Astrocyte (in vitro differentiated cells and primary cell): ENCODE measurements around the gene PLEKHA3. TPM values are rescaled to one million over a fixed set of nuclear protein-coding genes. Genes with fewer than 3 reads are reported as not detected.

ENCODE experiments used
- DNase-seq: peaks from one replicate; pipeline ENCODE4 v3.0.0-alpha.2; 2010; ENCODE audit warnings: low read depth
- FAIRE-seq: peaks from 2 replicates; lab custom pipeline; 2011; peaks lifted over from hg19 to GRCh38; lab: Jason Lieb, UNC
- H2AFZ ChIP-seq: 2 replicates; pipeline ENCODE4 v1.6.0; 2012; ENCODE audit warnings: low read depth, low read length, inconsistent platforms
- H3K27ac ChIP-seq: 2 replicates; pipeline ENCODE4 v1.5.1; 2011; ENCODE audit warnings: low read depth, low read length, inconsistent platforms
- H3K27me3 ChIP-seq: 2 replicates; pipeline ENCODE4 v1.6.0; 2011; ENCODE audit warnings: low read length, inconsistent platforms; ENCODE audit not compliant: insufficient read depth
- H3K36me3 ChIP-seq: 2 replicates; pipeline ENCODE4 v1.5.1; 2011; ENCODE audit warnings: low read length, inconsistent platforms; ENCODE audit not compliant: insufficient read depth
- H3K4me1 ChIP-seq: 2 replicates; pipeline ENCODE4 v1.5.1; 2011; ENCODE audit warnings: low read length, inconsistent platforms; ENCODE audit not compliant: insufficient read depth
- H3K4me2 ChIP-seq: 2 replicates; pipeline ENCODE4 v1.6.0; 2012; ENCODE audit warnings: low read length, inconsistent platforms
- H3K4me3 ChIP-seq: 2 replicates; pipeline ENCODE4 v1.5.1; 2011; ENCODE audit warnings: low read depth, mild to moderate bottlenecking, low read length, inconsistent platforms; ENCODE audit not compliant: insufficient read depth
- H3K79me2 ChIP-seq: 2 replicates; pipeline ENCODE4 v1.6.0; 2012; ENCODE audit warnings: mild to moderate bottlenecking, low read length, inconsistent platforms; ENCODE audit not compliant: insufficient read depth
- H3K9ac ChIP-seq: 2 replicates; pipeline ENCODE4 v1.6.0; 2012; ENCODE audit warnings: mild to moderate bottlenecking, low read length, inconsistent platforms
- H3K9me3 ChIP-seq: 2 replicates; pipeline ENCODE4 v1.5.1; 2012; ENCODE audit warnings: low read depth, mild to moderate bottlenecking, low read length, inconsistent platforms; ENCODE audit not compliant: insufficient read depth
- H4K20me1 ChIP-seq: 2 replicates; pipeline ENCODE4 v1.6.0; 2012; ENCODE audit warnings: low read length, inconsistent platforms; ENCODE audit not compliant: insufficient read depth
- H3K27ac Mint-ChIP-seq: one replicate; pipeline ENCODE4 v1.8.0; 2021; ENCODE audit warnings: mild to moderate bottlenecking, mixed read lengths; ENCODE audit not compliant: unreplicated experiment
- H3K27me3 Mint-ChIP-seq: one replicate; pipeline ENCODE4 v1.8.0; 2021; ENCODE audit warnings: low read depth, mixed read lengths; ENCODE audit not compliant: unreplicated experiment
- H3K36me3 Mint-ChIP-seq: one replicate; pipeline ENCODE4 v1.8.0; 2021; ENCODE audit warnings: low read depth, mixed read lengths; ENCODE audit not compliant: unreplicated experiment
- H3K4me1 Mint-ChIP-seq: one replicate; pipeline ENCODE4 v1.8.0; 2021; ENCODE audit warnings: low read depth, mixed read lengths; ENCODE audit not compliant: unreplicated experiment
- H3K4me3 Mint-ChIP-seq: one replicate; pipeline ENCODE4 v1.8.0; 2021; ENCODE audit warnings: mild to moderate bottlenecking, moderate library complexity, mixed read lengths; ENCODE audit not compliant: unreplicated experiment
- H3K9me3 Mint-ChIP-seq: one replicate; pipeline ENCODE4 v1.8.0; 2021; ENCODE audit warnings: mild to moderate bottlenecking, mixed read lengths; ENCODE audit not compliant: unreplicated experiment
- EZH2 ChIP-seq: IDR thresholded peaks from 2 replicates; pipeline ENCODE4 v1.6.1; 2012; ENCODE audit warnings: mild to moderate bottlenecking, low read length, inconsistent platforms; ENCODE audit not compliant: insufficient read depth
- total RNA-seq: library from RNA; stranded (reverse); gene quantifications from 2 replicates; pipeline ENCODE4 v1.2.1, GENCODE V29; 2021
- TF ChIP-seq, protein P1 (sequence below): IDR thresholded peaks from 2 replicates; pipeline ENCODE4 v1.5.1; 2011; ENCODE audit warnings: low read depth, mild to moderate bottlenecking, inconsistent platforms, low read length, moderate library complexity; ENCODE audit not compliant: insufficient read depth

PLEKHA3 gene
- total RNA-seq, 1 donor from 2014 or later: 42.1 TPM

GRCh38 chr2:178531168-178531567, 50.9 kb downstream of the PLEKHA3 start:
- FAIRE-seq: no peak
- Histone ChIP-seq H3K4me1 (no peaks in the 10 kb centered on the region), H3K27ac (no peak overlapping the region), H3K79me2 (peaks cover 60% of the 10 kb centered on the region), H3K9ac (no peak overlapping the region), H3K27me3 (no peaks in the 10 kb centered on the region), H3K9me3 (no peaks in the 10 kb centered on the region), H2AFZ (no peak overlapping the region), H3K4me3 (no peak overlapping the region), H3K36me3 (no peaks in the 10 kb centered on the region), H3K4me2 (no peak overlapping the region), H4K20me1 (no peaks in the 10 kb centered on the region)
- TF ChIP-seq, protein P1, sequence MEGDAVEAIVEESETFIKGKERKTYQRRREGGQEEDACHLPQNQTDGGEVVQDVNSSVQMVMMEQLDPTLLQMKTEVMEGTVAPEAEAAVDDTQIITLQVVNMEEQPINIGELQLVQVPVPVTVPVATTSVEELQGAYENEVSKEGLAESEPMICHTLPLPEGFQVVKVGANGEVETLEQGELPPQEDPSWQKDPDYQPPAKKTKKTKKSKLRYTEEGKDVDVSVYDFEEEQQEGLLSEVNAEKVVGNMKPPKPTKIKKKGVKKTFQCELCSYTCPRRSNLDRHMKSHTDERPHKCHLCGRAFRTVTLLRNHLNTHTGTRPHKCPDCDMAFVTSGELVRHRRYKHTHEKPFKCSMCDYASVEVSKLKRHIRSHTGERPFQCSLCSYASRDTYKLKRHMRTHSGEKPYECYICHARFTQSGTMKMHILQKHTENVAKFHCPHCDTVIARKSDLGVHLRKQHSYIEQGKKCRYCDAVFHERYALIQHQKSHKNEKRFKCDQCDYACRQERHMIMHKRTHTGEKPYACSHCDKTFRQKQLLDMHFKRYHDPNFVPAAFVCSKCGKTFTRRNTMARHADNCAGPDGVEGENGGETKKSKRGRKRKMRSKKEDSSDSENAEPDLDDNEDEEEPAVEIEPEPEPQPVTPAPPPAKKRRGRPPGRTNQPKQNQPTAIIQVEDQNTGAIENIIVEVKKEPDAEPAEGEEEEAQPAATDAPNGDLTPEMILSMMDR: no peak
- TF ChIP-seq EZH2: no peak
- DNase-seq: no peak
- H3K36me3 Mint-ChIP-seq: peaks cover 18% of the 10 kb centered on the region
- no peaks in the 10 kb centered on the region for H3K9me3 Mint-ChIP-seq
- no peaks in the 10 kb centered on the region for H3K27me3 Mint-ChIP-seq
- no peaks in the 10 kb centered on the region for H3K4me1 Mint-ChIP-seq
- no peak overlapping the region for H3K27ac Mint-ChIP-seq
- H3K4me3 Mint-ChIP-seq: no peak overlapping the region

- Mint-ChIP-seq H3K9me3 (no peaks in the 10 kb centered on the region), H3K4me3 (no peak overlapping the region), H3K36me3 (peaks cover 21% of the 10 kb centered on the region), H3K27ac (no peak overlapping the region), H3K27me3 (no peaks in the 10 kb centered on the region), H3K4me1 (no peaks in the 10 kb centered on the region)
- Histone ChIP-seq H3K9me3 (no peaks in the 10 kb centered on the region), H2AFZ (no peak overlapping the region), H3K4me1 (no peaks in the 10 kb centered on the region), H3K36me3 (peaks cover 5% of the 10 kb centered on the region), H3K9ac (no peak overlapping the region), H3K79me2 (peaks cover 26% of the 10 kb centered on the region), H3K27ac (no peak overlapping the region), H3K4me2 (no peak overlapping the region), H3K27me3 (no peaks in the 10 kb centered on the region), H3K4me3 (no peak overlapping the region), H4K20me1 (no peaks in the 10 kb centered on the region)
- no peak for DNase-seq
- TF ChIP-seq, protein P1: no peak
- no peak for TF ChIP-seq EZH2
- FAIRE-seq: no peak
Measured at GRCh38 chr2:178536037-178536436, 55.8 kb downstream of the PLEKHA3 start.

DNA sequence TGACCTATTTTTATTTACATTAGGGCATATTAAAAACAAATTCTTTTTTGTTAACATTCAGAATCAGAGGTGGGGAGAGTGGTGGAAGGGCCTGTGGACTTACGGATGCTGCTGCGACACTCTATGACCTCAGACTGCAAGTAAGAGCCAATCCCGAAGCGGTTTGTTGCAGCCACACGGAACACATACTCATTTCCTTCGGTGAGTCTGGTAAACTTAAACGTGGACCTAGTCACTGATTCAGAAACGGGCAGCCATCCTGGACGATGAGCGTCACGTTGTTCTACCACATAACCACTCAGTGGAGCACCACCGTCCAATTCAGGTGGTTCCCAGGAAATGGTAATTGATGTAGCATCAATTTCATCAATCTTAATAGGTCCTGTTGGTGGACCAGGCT, 61.9 kb downstream of the PLEKHA3 start:
- DNase-seq (no peak), FAIRE-seq (no peak)
- no peak for TF ChIP-seq EZH2
- TF ChIP-seq, protein P1: no peak
- H4K20me1 ChIP-seq: no peaks in the 10 kb centered on the region
- no peaks in the 10 kb centered on the region for H3K79me2 ChIP-seq
- H3K4me3 Mint-ChIP-seq: no peak overlapping the region
- H3K9ac ChIP-seq: no peak overlapping the region
- H3K27me3 ChIP-seq: no peaks in the 10 kb centered on the region
- peaks cover 8% of the 10 kb centered on the region for H3K36me3 ChIP-seq
- H2AFZ ChIP-seq: no peak overlapping the region
- no peak overlapping the region for H3K27ac Mint-ChIP-seq
- no peak overlapping the region for H3K27ac ChIP-seq
- H3K9me3 ChIP-seq: no peaks in the 10 kb centered on the region
- no peaks in the 10 kb centered on the region for H3K27me3 Mint-ChIP-seq
- H3K4me3 ChIP-seq: no peak overlapping the region
- no peak overlapping the region for H3K4me2 ChIP-seq
- H3K4me1 ChIP-seq: no peaks in the 10 kb centered on the region
- H3K36me3 Mint-ChIP-seq: peaks cover 8% of the 10 kb centered on the region
- H3K9me3 Mint-ChIP-seq: no peaks in the 10 kb centered on the region
- H3K4me1 Mint-ChIP-seq: no peaks in the 10 kb centered on the region
